Measurements from ENCODE around the gene GASK1A.

GASK1A gene

GRCh38 chr3:43086460-43087165, 107.5 kb downstream of the GASK1A start:
- no peak overlapping the region for H3K4me3 ChIP-seq (ENCODE audit: low read depth, low read length)
- TF ChIP-seq CTCF (IDR thresholded peaks at IDR 0.05; ENCODE audit: low read depth, low read length) = no peak

GRCh38 chr3:43087249-43087776, 108.2 kb downstream of the GASK1A start:
- H3K4me3 ChIP-seq (ENCODE audit: low read depth, low read length) = no peak overlapping the region
- TF ChIP-seq CTCF (IDR thresholded peaks at IDR 0.05; ENCODE audit: low read depth, low read length) = no peak

GRCh38 chr3:43089081-43089480, 110.0 kb downstream of the GASK1A start:
- no peak for TF ChIP-seq CTCF (IDR thresholded peaks at IDR 0.05; ENCODE audit: low read depth, low read length)
- no peak overlapping the region for H3K4me3 ChIP-seq (ENCODE audit: low read depth, low read length)

GRCh38 chr3:43090238-43090637, 111.1 kb downstream of the GASK1A start:
- no peak for TF ChIP-seq CTCF (IDR thresholded peaks at IDR 0.05; ENCODE audit: low read depth, low read length)

GRCh38 chr3:43091481-43091880, 112.4 kb downstream of the GASK1A start:
- H3K4me3 ChIP-seq (ENCODE audit: low read depth, low read length) = no peak overlapping the region
- TF ChIP-seq CTCF (IDR thresholded peaks at IDR 0.05; ENCODE audit: low read depth, low read length) = no peak

More at GRCh38 chr3:43090238-43090637, 111.1 kb downstream of the GASK1A start:
- H3K4me3 ChIP-seq (ENCODE audit: low read depth, low read length) = no peak overlapping the region

GRCh38 chr3:43093006-43093405, 113.9 kb downstream of the GASK1A start:
- no peak for TF ChIP-seq CTCF (IDR thresholded peaks at IDR 0.05; ENCODE audit: low read depth, low read length)
- no peak overlapping the region for H3K4me3 ChIP-seq (ENCODE audit: low read depth, low read length)

GRCh38 chr3:43093974-43094373, 114.9 kb downstream of the GASK1A start:
- TF ChIP-seq CTCF (IDR thresholded peaks at IDR 0.05; ENCODE audit: low read depth, low read length) = no peak
- H3K4me3 ChIP-seq (ENCODE audit: low read depth, low read length) = no peak overlapping the region

Data from WI38 (cell line).